Mucosa of gallbladder (tissue), 1 donor: ENCODE results near the gene C10orf67. TPM values are rescaled to one million over a fixed set of nuclear protein-coding genes. Genes with fewer than 3 reads are reported as not detected.
"Not testable (repeated sequence)": the region's sequence is repeated elsewhere in the genome, so short reads cannot be mapped to it uniquely, and the experiment has no call there.

Experiments used
- DNase-seq: peaks from one replicate; pipeline ENCODE4 v3.0.0-alpha.2; 2020; ENCODE audit warnings: low spot score
- total RNA-seq: library from RNA; stranded (reverse); gene quantifications from one replicate; pipeline ENCODE4 v1.2.1, GENCODE V29; 2021
- donor health status: DM: no; HTN: no; CAD: no.

The C10orf67 gene
- total RNA-seq, 1 donor from 2014 or later: 0.14 TPM

GRCh38 chr10:23326544-23327307 is 17.9 kb downstream of the C10orf67 start:
- no peak for DNase-seq

DNA sequence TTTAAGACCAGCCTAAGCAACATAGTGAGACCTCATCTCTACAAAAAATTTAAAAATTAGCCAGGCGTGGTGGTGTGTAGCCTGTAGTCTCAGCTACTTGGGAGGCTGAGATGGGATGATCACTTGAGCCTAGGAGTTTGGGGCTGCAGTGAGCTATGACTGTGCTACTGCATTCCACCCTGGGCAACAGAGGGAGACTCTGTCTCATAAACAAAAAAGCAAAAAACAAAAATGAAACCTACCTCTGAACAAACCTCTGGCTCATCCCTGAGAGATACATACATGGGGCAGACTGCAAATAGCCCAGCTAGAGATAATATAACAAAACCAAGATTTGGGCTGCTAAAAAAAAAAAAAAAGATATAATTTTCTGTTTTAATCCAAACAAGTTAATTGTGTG is 19.5 kb downstream of the C10orf67 start:
- no peak for DNase-seq

DNA sequence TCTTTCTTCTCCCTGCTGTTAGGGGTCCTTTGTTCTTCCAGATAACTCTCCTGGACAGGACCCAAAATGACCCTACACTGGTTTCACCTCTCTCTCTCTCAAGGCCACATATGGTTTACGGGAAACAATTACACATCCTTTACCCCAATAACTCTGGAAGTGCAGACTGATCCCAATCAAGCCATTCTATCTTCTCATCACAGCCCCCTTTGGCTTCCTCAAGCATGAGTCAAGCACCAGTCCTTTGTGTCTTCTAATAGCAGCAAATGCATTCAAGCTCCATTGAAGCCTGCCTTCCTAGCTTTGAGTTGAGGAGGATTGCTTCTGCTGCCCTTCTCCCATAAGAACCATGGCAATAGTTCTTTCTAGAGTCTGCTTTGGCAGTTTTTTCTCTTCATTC is 20.2 kb downstream of the C10orf67 start:
- DNase-seq: no peak

- DNase-seq: no peak
These were observed 22.5 kb downstream of the C10orf67 start for GRCh38 chr10:23322082-23322481.

DNA sequence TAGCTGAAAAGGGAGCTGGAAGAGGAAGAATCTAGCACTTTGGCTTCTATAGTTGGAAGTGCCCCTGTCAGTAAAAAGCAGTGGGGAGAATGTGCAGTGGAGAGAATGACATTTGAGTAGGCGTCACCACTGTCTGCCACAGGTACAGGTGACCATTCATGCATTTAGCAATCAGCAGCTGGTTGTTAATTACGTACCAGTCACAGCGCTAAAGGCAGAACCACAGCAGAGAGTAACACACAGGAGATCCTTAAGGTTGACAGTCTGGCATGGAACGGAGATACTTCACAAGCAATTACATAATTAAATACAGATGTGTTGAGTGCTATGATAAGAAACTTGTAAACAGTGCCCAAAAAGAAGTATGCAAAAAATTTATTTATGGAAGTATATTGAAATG is 24.8 kb downstream of the C10orf67 start:
- no peak for DNase-seq

DNA sequence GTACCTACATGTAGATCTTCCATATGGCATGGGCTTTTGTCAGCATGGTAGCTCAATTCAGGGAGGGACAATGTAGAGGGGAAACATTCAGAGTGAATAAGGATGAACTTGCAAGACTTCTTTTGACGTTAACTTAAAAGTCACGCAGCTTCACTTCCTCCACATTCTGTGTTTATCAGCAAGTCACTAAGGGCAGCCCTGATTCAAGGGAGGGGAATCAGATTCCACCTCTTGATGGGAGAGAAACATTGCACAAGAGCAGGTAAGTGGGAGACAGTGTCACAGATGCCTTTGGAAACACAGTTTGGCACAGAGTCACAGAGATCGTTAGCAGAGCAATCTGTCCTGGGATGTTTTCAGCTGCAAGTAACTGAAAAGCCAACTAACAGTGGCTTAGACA is 26.2 kb downstream of the C10orf67 start:
- DNase-seq: no peak

DNA sequence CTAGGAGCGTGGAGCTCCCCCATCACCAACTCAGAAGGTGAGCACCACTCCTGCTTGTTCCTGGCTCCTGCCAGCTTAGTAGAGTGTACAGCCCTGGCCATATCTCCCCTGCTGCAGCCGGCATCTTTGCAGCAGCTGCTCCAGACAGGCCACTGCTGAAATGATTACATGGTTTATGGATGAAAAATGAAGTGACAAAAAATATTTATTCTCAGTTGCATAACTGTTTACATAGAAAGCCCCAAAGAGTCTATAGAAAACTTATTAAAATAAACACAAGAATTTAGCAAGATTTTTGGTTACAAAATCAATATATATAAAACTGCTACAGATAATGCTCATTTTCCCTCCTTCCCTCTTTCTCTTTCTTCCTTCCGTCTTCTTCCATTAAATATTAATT is 27.2 kb downstream of the C10orf67 start:
- DNase-seq: no peak

- DNase-seq: no peak
These were observed 28.2 kb downstream of the C10orf67 start for GRCh38 chr10:23316406-23316805.

GRCh38 chr10:23315966-23316365 is 28.6 kb downstream of the C10orf67 start:
- DNase-seq: no peak

DNA sequence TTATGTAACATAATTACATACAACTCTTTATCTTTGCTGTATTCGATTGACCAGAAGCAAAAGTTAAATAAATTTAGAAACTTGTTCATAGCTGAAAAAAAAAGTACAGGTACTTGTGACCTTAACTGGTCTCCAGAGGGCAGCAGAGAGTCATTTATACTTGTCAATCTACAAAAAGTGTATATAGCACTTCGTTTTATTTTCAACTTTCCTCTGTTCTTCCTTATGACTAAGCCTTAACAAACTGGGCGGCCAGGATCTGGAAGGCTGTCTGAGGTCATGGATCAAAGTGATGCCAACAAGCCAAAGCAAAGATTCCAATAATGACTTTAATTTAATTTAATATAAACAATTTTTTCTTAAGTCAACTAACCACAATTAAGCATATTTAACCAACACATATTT is 29.8 kb downstream of the C10orf67 start:
- peak; percentile 63 for DNase-seq

DNA sequence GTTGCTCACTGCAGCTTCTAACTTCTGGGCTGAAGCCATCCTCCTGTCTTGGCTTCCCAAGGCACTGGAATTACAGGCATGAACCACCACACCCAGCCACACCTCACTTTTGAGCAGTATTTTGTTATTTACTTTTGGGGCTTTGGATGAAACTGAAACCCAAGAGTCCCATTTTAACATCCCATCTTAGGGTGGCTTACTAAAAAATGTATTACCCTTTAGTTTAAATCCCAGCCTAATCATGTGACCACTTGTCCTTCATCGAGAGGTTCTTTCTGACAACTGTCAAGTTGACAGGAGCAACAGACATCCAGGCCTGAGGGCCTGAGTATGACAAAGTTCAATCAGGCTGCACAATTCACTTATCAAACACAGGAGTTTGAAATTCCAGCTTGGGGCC is 33.6 kb downstream of the C10orf67 start:
- DNase-seq: no peak

DNA sequence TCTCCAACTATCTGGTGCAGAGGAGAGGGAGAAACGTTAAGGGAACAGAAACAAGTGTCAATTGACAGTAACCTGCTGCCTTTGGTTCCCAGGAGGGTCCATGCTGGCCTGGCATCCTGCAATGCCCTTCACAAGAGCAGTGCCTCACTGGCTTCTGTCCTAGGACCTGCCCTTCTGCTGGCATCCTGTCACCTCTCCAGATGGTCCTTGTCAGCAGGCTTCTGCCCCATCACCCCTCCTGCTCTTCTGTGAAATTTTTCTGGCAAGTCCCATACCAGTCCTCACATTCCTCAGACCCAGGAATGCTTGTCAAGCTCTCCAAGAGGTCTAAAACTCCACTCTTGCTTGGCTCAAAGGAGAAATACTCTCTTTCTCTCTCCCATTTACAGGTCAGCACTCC is 34.2 kb downstream of the C10orf67 start:
- DNase-seq: no peak

GRCh38 chr10:23299961-23300360 is 44.6 kb downstream of the C10orf67 start:
- not testable (repeated sequence) for DNase-seq

- DNase-seq: no peak
These were observed 49.9 kb downstream of the C10orf67 start for GRCh38 chr10:23294638-23295247.

DNA sequence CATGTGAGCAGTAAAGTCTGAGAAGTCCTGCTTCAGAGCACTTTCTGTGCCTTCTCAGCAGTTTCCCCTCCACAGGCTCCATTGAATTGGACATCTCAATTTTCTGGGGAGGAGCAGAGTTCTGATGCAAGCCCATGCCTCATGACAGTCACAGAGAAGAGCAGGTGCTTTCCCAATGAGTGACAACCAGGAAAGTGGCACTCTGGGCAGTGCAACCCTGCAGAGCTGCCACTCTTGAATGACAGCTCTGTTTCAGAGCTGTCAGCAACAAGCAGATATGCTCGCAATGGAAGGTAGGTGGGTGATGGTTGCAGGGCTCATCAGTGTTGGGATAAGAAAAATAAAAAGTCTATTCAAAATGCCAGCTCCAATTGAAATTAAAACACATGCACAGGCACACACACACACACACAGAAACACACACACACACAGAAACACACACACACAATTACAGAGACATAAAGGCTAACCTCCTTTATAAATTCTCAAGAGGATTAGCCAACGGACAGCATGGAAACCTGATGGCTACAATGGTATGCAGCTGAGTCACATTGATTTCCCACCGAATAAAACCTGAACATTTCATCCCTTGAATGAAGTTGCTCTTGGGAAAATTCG is 50.5 kb downstream of the C10orf67 start:
- no peak for DNase-seq

DNA sequence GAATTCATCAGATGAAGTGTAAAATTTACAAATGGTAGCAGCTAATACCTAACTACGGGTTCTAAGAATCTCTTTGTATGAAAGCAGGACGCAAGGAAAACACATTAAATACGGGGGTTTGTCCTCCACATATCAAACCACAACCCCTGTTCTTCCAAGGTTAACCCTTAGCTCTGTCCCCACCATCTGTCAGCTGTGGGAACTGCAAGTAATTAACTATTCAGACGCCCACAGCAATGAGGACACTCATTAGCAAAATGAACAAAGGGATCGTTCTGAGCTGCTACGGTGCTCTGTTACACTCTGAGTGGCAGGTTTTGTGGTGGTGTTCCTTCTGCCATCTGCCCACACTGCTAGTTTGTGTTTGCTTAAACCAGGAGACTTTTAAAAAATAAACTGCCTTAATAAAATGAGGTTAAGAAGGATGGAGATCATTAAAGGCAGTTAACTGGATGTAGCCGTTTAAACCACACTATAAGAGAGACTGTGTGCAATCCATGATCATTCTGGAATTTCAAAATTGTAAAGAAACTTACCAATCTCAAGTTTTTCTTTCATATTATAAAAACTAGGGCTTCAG is 51.4 kb downstream of the C10orf67 start:
- no peak for DNase-seq

DNA sequence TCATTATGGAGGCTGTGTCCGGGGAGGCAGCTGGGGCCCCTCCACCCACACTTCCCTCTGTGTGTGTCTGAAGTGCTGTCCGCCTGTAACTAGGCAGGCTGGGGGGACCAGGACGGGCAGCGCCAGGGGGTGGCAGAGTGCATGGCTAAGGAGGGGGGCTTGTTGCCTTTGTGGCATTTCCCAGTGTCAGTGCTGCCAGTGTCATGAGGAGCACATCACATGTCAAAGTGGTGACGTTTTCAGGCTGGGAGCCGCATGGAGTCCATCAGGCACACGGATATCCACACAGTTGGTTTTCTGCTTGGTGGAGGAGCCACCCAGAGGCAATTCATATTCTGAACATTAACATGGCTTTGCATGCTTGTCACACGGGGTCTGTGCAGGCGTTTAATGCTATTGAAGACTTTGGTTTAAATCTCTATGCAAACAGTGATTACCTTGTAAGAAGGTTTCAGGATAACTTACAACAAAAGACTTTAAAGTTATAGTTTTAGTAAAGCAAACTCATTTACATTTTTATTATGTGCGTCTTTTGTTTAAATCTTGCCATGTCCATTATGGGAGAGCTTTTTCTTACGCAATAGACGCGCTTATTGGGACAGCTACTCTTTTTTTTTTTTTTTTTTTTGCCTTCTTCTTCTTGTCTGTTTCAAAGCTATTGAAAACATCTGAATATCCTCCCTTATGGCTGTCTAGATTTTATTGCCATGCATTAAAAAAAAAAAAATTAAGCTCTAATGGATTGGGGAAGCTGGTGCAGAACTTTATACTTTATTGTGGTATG is 52.9 kb downstream of the C10orf67 start:
- DNase-seq: no peak

- no peak for DNase-seq
These were observed 59.8 kb downstream of the C10orf67 start for GRCh38 chr10:23284674-23285335.

DNA sequence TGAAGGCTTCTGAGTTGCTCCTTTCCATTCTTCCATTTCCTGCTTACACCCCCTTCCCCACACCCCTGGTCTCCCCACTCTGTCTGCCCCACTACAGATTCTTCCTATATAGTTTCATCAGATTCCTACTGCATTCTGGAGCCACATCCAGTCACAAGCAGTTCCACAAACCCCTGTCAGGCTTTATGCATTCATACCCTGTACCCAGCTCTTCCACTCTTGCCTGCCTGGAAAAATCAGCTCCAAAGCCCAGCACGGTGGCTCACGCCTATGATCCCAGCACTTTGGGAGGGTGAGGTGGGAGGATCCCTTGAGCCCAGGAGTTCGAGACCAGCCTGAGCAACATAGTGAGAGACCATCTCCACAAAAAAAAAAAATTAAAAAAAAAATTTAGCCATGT is 60.4 kb downstream of the C10orf67 start:
- no peak for DNase-seq

DNA sequence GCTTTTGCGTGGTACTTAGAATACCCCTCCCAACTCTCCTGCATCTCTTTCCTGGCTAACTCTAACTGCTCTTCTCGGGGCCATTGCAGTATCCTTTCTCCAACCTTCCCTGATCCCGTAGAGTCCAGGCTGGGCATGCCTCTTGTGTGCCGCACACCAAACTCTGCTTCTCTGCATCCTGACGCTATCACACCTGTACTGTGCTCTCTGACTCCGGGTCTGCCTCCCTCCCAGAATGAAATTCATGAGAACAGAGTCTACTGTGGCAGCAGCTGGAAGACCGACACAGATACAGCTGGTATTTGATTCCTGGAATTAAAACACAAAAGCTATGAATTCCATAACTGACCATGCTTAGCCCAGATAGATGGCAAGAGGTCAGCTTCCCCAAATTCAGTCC is 60.9 kb downstream of the C10orf67 start:
- no peak for DNase-seq

DNA sequence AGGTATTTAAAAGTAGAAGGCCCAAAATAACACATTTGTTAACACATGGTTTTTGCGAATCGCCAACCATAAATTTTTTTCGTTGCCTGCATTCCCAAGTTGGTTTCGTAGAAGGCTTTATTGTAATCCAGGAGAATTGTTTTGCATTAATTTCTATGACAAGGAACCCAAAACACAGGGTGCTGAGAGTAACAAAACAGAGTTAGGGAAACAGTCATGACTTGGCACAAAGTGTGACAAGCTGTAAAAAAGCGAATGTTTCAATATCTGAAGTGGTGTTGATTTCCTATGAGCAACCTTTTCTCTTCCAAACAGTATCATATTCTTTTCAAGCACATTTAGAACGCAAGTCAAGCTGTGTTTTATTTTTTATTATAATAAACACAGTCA is 63.6 kb downstream of the C10orf67 start:
- DNase-seq: no peak
